ENCODE measurements around the gene SLC34A2. TPM values are rescaled to one million over a fixed set of nuclear protein-coding genes. Genes with fewer than 3 reads are reported as not detected.

The SLC34A2 gene
- total and polyA plus RNA-seq, 10 of the 15 experiments (the other 5 are each of a cell fraction or from before 2014, with no cell fraction given): 0.08 to 0.59 TPM; not detected in 8

- TF ChIP-seq CUX1 (IDR thresholded peaks at IDR 0.05; ENCODE audit: insufficient replicate concordance, low read depth, low read length) (no peak), RELB (IDR thresholded peaks at IDR 0.05; ENCODE audit: low read depth) (no peak)
These were observed 10.5 kb downstream of the SLC34A2 start (continued) for GRCh38 chr4:25666031-25666630.

- no peak overlapping the region for H3K27ac ChIP-seq (ENCODE audit: control insufficient read depth, insufficient read depth)
- H4K20me1 ChIP-seq (ENCODE audit: control insufficient read depth, insufficient read depth): no peaks in the 10 kb centered on the region
- H2AFZ ChIP-seq (ENCODE audit: control insufficient read depth, low read depth, low read length): no peak overlapping the region
- H3K4me3 ChIP-seq: no peak overlapping the region
- ChIA-PET CTCF (interaction anchor here (1.2 to 2.7 kb wide), 2 partner anchors 100 to 103 kb away, joined by 3 to 15 read pairs; no protein-coding TSS in a partner anchor), RAD21 (ENCODE audit: unreplicated experiment) (no interaction called here), SMC1A (ENCODE audit: uncharacterized antibody, unreplicated experiment) (no interaction called here), POLR2A (no interaction called here)
- 71% methylated on average over 15 of the region's 15 CpGs for WGBS (ENCODE audit: insufficient coverage, insufficient replicate concordance, low lambda C conversion rate, missing lambda C conversion rate)
- H3K36me3 ChIP-seq (ENCODE audit: control insufficient read depth in 2 of 2, insufficient read depth in 2 of 2, low read length in 1 of 2): no peaks in the 10 kb centered on the region
- H3K4me1 ChIP-seq (ENCODE audit: control insufficient read depth, insufficient read depth, low read length): no peaks in the 10 kb centered on the region
- no peak overlapping the region for H3K9ac ChIP-seq (ENCODE audit: control insufficient read depth, insufficient read depth, low read length)
- H3K9me3 ChIP-seq (replicated peaks; ENCODE audit: control insufficient read depth, insufficient read depth, low read length): no peaks in the 10 kb centered on the region
- no peaks in the 10 kb centered on the region for H3K79me2 ChIP-seq (ENCODE audit: control insufficient read depth, insufficient read depth, low read length)
- no TSS peak for BruUV-seq (replicated peaks)
- ATAC-seq (no peak), DNase-seq (ENCODE audit: low read depth, low spot score) (no peak), FAIRE-seq (no peak)
- intact Hi-C loops (cut with micrococcal nuclease; ENCODE audit: unreplicated experiment): no loop called here
- in situ Hi-C loops (cut with MboI): no loop called here
- H3K4me2 ChIP-seq (ENCODE audit: control insufficient read depth, insufficient read depth): no peak overlapping the region
- H3K27me3 ChIP-seq (replicated peaks in 1 of 2; ENCODE audit: control insufficient read depth in 2 of 2, insufficient read depth in 2 of 2, low read length in 1 of 2): no peaks in the 10 kb centered on the region; a peak in 1 of 4 replicates
- TF ChIP-seq ATF3 (IDR thresholded peaks at IDR 0.05; ENCODE audit: borderline replicate concordance, extremely low read depth, low read depth, low read length): no peak
- TF ChIP-seq GABPA (IDR thresholded peaks at IDR 0.05; ENCODE audit: low read depth): no peak
- no peak for TF ChIP-seq TARDBP (IDR thresholded peaks at IDR 0.05; ENCODE audit: borderline replicate concordance)
- no peak for TF ChIP-seq RELB (IDR thresholded peaks at IDR 0.05; ENCODE audit: low read depth)
- no peak for TF ChIP-seq ASH2L (IDR thresholded peaks at IDR 0.05; ENCODE audit: borderline replicate concordance, low read depth)
- no peak for TF ChIP-seq PKNOX1 (IDR thresholded peaks at IDR 0.05)
- TF ChIP-seq SREBF1 (IDR thresholded peaks at IDR 0.05; ENCODE audit: low read length): no peak
These were observed 12.4 kb downstream of the SLC34A2 start for GRCh38 chr4:25667931-25668557.
